ENCODE measurements around the gene DDX51.

Gene DDX51

DNA sequence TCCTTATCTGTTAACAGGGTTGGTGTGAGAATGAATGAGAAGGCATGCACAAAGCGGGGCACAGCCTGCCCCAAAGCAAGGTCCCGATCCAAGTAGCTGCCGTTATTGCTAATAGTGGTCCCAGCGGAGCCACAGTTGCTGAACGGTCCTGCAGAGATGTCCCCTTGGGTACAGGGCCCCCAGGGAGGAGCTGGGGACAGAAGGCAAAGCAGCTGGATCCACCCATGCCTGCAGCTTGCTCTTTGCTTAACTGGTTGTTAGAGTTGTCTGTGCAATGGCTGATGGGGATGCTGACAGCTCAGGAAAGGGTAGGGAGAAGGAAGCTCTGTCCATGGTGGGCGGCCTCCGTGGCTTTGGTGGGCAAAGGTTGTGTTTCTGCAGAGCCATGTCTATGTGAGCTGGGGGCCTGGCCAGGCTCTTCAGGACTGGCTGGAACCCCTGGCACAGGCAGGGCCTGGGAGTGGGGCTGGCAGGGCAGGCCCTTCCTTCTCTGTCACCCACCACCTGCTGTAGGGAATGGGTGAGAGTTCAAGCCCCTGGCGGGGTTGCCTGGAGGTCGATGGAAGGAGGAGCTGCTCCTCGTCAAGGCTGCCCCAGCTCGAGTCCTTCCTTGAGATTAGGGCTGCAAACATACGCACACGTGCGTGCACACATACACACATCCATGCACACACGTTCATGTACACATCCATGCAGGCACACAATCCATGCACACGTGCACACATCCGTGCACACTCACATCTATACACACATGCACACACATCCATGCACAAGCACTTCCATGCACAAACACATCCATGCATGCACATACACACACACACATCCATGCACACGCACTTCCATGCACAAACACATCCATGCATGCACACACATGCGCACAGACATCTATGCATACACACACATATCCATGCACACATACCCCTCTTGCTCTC, 35.6 kb upstream of the DDX51 start:
- DNase-seq (ENCODE audit: low read depth in 2 of 2): no peak

DNA sequence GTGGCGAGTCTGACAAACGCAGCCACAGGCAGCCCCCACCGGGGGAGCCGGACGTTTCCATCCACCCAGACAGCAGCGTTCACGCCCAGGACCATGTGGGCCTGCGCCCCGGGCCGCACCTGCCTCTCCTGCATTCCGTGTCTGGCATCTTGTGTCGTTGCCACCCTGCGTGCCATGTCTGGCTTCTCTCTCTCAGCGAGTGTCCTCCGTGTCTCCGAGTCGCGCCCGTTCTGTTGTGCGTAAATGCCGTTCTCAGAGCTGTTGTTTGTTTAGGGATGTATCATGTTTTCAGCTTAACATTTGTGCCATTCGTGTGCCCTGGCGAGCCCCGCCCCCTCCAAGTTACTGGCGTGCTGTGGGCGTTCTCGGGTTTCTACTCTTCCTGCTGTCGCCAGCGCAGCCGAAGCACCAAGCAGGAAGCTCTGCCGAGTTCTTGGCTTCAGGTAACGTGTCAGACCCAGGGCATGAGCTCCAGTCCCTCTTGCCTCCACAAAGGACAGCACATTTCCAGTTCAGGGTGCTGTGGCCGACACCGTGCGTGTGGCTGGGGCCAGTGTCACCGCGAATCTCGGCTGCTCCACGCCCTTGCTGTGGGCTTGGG, 34.8 kb upstream of the DDX51 start:
- no peak for DNase-seq (ENCODE audit: low read depth in 2 of 2)

DNA sequence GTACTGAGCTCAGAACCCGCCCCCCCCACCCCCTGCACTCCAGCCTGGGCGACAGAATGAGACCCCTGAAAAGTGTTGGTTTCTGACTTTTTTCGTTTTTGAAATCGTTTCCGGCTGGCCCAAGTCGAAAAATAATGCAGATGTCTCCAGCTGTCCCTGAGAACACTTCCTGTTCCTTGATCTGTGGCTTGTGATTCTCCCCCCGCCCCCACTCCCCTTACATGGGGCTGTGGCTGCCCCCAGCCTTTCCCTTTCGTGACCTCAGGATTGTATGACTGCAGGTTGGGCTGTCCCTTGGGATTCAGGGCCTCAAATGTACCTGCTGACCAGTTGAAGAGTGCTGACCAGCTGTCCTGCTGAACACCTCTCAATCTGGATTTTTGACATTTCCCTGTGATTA, 34.2 kb upstream of the DDX51 start:
- no peak for DNase-seq (ENCODE audit: low read depth in 2 of 2)

DNA sequence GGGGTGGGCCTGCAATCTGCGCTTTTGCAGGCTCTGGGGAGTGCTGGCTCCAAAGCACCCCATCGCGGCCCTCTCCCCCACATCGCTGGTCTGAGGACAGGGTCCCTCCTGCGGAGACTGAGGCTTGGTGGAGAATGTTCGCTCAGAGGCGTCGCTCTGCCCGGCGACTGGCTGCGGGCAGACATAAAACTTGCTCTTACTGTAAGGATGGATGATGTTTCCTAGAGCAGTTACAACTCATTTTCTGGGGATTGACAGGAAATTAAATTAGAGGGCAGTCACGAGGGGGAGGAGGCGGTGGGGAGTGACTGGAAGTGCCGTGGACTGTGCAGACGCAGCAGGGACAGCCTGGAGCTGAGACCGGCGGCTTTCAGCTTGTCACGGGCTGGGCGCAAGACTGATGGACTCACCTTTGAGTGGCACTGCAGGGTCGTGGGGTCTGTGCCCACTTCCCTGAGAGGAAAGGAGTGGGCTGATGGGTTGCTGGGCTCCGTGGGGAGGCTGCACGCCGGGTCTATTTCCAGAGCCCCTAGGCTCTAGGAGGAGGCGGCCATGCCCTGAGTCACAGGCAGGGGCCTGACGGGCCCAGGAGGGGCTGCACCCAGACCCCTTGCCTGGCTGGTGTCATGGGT, 32.9 kb upstream of the DDX51 start:
- DNase-seq (ENCODE audit: low read depth in 2 of 2): no peak

DNA sequence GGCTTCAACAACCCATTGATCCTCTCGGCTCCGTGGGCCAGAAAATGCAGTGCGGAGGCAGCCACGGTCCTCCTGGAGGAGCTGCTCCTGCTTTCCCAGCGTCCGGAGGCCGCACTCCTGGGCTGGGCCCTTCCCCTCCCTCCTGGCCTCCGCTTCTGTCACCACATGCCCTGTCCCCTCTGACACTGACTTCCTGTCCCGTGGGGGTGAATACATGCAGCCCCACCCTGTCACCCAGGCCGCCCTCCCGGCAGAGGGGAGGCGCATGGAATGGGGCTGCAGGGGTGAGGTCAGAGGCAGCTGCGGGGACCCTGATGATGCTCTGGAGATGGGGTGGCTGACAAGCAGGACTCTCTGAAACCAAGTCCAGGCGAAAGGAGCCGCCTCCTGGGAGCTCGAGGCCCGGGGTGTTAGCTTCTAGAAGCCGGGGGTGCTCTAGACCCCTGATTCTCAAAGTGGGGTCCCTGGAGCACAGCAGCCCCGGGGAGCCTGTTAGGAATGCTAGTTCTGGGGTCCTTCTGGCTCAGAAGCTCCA, 32.3 kb upstream of the DDX51 start:
- DNase-seq (ENCODE audit: low read depth in 2 of 2): no peak

DNA sequence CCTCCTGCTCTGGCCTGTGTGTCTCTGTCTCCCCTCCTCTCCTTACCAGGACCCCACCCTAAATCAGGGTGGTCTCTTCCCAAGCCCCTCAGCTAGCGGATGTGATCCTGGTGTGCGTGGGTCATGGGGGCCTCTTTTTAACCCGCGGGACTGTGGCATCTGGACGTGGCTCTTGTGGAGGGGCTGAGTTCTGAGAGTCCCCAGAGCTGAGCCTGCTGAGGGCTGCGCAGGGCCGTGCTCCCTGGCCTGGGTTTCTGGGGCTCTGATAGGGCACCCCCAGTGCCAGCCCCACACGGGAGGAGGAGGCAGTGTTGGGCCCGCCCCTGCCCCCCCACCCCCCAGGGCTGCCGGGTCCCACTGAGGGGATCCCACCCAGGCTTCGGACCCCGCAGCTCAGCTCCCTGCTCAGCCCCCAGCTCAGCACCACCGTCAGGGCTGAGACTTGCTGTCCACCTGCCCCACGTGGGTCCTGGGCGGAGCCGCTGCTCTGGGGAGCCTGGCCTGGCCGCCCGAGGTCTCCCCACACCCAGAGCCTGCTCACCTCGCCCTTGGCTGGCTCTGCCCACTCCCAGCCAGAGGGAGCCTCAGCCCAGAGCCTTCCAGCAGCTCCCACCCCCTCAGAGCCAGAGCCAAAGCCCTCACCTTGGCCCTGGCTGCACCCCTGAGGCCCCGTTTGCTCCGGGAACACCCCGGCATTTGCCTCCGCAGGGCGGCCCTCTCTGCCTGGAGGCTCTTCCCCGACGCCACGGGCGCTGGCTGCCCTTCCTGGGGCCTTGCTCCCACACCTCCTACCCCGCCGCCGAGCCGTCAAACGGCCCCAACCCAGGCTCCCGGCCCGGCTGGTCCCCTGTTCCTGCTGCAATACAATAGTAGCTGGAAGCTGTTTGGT, 31.6 kb upstream of the DDX51 start:
- no peak for DNase-seq (ENCODE audit: low read depth in 2 of 2)

DNA sequence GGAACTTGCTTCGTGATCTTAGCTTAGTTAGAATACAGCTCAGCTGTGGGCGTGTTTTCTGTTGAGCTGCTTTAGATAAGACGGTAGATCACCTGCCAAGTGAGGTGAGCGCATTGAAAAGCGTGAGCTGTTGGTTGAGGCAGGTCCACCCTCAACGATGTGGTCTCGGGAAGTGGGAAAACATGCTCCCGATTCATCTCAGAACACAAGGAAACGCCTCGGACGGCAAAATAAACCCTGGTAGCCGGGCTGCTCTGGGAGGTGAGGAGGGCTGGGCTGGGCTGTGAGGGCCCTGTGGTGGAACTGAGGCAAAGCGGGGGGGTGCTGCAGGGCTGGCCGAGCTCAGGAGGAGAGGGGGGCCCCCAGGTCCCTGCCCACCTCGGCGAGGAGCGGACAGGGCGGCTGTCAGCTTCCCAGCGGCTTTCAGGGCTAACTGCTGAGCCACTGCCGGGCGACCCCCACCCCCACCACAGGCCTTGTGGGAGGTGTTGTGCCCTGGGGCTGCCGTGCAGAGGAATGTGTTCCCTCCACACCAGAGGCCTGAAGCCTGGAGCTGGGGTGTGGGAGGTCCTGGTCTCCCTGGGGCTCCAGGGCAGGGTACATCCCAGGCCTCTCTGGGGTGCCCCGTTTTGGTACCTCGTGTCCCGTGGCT, 30.8 kb upstream of the DDX51 start:
- no peak for DNase-seq (ENCODE audit: low read depth in 2 of 2)

DNA sequence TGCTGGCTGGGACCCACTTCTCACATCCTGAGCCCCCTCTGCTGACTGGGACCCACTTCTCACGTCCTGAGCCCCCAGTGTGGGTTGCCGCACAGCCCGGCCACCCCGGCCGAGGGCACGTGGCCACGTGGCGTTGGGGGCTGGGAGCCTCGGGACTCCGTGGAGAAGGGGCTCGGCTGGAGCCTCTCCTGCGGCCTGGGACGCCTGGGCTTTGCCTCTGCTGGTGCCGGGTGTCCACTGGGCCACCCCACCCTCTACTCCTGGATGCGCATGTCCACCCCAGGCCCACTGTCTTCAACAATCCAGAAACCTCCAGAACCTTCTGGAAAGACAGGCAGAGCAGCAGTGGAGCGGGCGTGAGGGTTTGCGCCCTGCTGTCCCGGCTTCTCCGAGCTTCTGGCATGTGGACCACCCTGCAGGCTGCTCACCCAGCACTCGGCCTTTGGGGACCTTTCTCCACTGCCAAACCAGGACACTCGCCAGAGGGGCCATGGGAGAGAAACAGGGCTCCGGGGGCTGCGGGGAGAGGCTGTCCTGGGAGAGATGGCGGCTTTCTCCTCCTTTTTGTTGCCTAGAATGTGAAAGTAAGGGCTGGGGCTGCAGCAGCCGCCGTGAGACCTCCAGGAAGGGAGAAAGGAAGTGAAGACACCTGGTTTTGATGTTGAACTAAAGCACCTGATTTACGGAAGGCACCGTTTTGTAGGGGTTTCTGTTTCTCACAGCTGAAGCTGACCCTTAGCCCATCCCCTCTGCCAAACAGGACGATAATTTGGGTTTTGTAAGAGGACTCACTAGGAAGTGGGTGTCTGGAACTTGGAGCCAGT, 30.1 kb upstream of the DDX51 start:
- no peak for DNase-seq (ENCODE audit: low read depth in 2 of 2)

DNA sequence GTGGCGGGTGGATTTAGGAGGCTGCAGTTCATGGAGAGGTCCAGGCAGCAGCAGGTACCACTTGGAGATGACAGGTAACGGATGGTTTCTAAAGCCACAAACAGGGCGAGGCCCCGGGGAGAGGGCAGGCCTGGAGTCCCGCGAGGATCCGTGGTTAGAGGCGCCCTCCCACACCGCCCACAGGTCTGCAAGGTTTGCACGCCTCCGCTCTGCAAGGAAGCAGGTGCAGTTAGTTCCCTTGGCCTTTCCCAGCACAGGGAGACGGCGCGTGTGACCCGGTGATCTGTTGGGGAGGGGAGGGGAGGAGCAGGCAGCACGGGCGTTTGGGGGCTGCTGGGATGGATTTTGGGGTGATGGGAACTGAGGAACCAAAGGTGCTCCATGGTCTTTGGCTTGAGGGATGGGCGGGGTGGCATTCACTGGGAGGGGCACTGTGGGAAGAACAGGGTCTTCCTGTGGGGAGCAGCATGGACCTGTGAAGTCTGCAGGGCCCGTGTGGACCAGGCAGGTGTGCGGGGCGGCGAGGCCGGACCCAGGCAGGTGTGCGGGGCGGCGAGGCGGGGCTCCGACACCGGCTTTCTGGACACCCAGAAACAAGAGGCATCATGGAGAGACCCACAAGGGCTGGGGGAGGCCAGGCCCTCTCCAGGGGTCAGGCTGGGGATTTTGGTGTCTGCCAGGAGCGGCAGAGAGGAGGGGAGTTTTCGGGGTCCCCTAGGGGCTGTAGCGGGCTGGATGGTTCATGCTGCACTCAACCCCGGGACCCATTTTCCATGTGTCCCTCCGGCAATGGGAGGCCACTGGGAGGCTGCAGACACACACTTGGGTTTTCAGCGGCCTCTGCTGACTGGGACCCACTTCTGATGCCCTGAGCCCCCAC, 29.3 kb upstream of the DDX51 start:
- no peak for DNase-seq (ENCODE audit: low read depth in 2 of 2)

DNA sequence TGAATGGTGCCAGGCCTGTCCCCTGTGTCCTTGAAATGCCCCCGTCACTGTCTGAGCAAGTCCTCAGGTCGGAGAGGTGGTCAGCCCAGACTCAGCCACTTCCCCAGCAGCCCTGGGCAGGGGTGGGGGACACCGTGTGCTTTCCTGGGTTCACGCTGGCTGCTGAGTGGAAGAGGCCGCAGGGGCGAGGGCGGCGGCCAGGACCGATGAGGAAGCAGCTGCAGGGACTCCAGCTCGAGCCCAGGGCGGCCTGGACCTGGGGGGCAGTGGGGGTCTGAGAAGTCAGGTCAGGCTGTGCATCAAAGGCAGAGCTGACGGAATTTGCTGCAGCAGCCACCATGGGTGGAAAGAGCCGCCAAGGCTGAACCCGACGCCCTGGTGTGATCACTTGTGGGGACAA, 28.5 kb upstream of the DDX51 start:
- DNase-seq (ENCODE audit: low read depth in 2 of 2): no peak

DNA sequence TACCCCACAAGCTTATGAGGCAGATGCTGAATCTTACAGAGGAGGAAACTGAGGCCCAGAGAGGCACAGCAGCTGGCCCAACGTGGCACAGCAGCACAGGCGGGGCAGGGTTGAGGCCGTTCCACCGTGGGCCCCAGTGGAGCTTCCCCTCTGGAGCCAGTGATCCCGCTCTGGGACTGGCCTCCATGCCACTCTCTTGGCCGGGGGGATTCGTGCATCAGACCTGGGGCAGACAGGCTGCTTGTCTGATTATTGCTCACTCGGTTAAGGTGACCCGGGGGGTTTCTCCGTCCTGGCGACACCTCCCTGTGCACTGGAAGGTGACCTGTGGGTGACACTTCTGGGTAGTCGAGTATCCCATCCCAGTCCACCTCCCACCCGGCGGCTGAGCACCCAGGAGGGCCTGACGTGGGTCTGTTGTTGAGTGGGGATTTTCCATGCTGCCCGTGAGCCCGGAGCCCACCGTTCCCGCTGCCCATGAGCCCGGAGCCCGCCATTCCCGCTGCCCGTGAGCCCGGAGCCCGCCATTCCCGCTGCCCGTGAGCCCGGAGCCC, 27.9 kb upstream of the DDX51 start:
- no peak for DNase-seq (ENCODE audit: low read depth in 2 of 2)

DNA sequence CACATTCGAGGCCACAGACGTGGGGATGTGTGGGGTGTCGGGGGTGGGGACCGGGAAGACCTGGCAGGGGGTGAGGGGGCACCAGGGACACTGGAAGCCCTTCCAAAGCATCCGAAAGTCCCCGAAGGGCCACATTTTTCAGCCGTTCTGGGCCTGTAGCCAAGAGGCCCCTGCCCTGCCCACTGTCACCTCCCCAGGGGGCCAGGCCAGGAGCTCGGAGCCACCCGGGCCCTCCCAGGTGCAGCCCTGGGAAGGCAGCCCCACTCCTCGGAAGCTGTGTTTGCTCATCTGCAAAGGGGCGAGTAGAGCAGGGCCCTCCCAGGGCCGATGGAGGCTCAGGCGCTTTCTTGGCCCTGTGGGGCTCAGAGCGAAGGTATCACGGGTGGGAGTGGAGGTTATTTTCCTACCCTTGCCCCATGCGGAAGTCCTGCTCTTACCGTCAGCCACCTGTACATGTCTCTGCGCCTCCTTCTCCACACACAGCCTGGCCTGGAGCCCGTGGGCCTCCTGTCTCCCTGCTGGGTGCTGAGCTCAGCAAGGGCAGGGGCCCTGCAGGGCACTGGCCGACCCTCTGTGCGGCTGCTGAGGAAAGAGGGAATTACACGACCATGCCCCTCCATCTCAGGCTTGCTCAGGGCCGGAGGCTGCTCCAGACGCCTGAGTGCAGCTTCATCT, 27.3 kb upstream of the DDX51 start:
- DNase-seq (ENCODE audit: low read depth in 2 of 2): no peak

DNA sequence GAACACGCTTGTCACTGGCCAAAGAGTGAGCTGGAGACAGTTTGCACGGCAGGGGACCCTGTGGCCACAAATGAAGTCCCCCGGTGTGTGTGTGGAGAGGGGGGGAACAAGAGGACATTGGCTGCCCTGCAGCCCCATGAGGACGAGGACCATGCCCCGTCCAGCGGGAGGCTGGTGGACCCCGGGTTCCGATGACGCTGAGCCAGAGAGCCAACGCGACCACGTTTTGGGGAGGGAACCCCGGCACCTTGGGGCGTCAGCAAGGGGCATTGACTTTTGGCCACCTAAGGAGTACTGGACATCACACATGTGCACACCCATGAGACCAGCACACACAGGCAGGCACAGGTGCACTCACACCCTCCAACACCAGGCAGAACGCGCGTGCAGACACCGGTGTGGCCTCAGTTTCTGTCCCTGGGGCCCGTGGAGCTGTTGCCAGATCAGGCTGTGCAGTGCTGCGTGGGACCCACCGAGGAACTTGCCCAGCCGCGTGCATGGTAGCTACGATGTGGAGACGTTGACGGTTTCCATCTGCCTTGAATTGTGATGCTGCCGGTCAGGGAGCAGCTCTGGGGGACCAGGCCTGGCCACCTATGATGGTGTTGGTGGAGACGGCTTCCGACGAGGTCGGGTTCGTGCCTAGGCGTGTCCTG, 26.6 kb upstream of the DDX51 start:
- no peak for DNase-seq (ENCODE audit: low read depth in 2 of 2)

DNA sequence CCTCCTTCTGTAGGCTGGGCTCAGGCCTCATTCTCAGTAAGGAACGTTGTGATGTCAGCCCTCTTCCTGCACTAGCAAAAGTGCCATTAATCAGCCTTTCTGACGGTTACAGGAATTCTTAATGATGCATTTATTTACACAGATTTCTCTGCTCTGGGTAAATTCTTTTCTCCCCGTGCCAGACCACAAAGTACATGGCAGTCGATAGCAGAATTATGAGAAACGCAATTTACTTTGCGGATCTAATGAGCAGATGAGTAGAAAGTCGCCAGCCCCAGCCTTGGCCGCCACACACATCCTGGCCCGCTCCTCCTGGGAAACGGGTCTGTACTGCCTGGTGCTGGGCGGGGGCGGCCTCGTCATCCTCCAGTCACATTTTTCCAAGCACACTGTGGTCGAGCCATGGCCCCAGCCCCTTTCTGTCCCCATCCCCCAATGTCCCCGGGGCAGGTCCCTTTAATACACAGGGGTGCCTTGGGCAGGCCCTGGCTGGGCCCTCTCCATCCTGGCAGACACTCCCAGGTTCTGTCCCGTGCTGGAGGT, 26.0 kb upstream of the DDX51 start:
- DNase-seq (ENCODE audit: low read depth in 2 of 2): no peak

DNA sequence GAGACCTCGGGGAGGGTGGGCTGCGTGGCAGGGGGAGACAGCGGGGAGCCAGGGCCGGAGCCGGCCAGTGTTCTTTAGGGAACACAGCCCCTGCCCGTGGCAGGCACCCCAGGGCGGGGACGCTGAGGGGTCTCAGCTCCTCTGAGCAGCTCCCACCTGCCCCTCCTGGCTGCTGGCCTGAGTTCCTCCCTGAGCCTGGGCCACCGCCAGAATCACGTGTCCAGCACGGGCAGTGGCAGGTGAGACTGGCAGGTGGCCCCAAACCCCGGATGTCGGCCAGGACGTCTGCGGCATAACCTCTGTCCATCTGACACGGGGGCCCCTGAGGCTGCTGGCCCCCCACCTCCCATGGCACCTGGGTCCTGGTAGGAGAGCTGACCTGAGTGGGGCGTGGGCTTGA, 25.3 kb upstream of the DDX51 start:
- no peak for DNase-seq (ENCODE audit: low read depth in 2 of 2)

DNA sequence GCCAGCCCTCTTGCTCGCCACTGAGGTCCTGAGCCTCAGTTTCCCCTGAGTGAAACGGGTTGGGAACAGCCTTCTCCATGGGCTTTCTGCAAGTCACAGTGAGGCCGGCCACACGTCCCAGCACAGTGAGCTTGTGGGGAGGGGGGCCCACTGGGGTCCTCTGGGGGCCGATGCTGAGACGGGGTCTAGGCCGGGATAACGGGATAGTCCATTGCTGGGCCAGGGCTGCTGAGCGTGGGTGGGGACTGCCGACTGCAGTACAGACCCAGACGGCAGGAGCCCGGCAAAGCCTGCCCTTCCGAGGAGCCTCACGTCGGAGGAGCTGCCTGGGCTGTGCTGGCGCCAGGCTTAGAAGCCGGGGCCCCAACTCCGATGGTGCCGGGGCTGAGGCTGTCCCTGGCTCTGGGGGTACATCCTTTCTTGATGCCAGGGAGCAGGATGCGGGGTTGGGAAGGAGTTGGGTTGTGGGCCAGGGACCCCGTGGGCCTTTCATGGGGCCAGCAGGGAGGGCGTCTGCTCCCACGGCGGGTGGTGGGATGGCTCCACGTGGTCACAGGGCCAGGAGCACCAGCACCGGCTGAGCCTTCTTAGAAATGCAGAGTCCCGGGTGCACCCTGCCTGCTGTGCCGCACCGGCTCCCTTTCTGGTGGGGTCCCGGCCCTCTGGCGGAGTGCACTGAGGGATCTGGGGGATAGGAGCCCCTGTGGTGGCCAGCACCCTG, 24.4 kb upstream of the DDX51 start:
- no peak for DNase-seq (ENCODE audit: low read depth in 2 of 2)

All from stimulated activated CD8-positive, alpha-beta memory T cell treated with anti-CD3 and anti-CD28 coated beads, Interleukin-2, amount 100 ng/mL, for 48 hours (primary cell).